Measurements from ENCODE around the gene IL16. TPM values are rescaled to one million over a fixed set of nuclear protein-coding genes. Genes with fewer than 3 reads are reported as not detected.
"Not testable (repeated sequence)": the region's sequence is repeated elsewhere in the genome, so short reads cannot be mapped to it uniquely, and the experiment has no call there.

The IL16 gene
- 10 to 100 TPM in 1 of 3 donors, 1 to 10 TPM in 2; 2.4 to 12.6 (median 9.3) TPM for polyA plus RNA-seq

GRCh38 chr15:81196576-81197254, at the start of gene IL16:
IL16 (plus strand) TSS chr15:81196879; CDS start chr15:81225400, 28,521 bp downstream.
- H3K27ac ChIP-seq (ENCODE audit: low read depth, low read length), result no peak within 1 kb of the TSS
- WGBS, 3 donors, result 82 to 91% (median 90%) methylated on average over 16 of the region's 16 CpGs

- WGBS, 3 donors, result 66 to 89% (median 84%) methylated on average over 7 of the region's 7 CpGs
- no peak overlapping the region for H3K27ac ChIP-seq (ENCODE audit: low read depth, low read length)
These were observed 45.3 kb upstream of the IL16 start for GRCh38 chr15:81151389-81151788.

- H3K27ac ChIP-seq (ENCODE audit: low read depth, low read length), result no peak overlapping the region
- WGBS, 3 donors, result 80 to 96% (median 94%) methylated on average over 4 of the region's 4 CpGs
These were observed 44.3 kb upstream of the IL16 start for GRCh38 chr15:81152339-81152738.

GRCh38 chr15:81152799-81153198, 43.9 kb upstream of the IL16 start:
- 84 to 93% (median 92%) methylated on average over 4 of the region's 4 CpGs for WGBS, 3 donors
- H3K27ac ChIP-seq (ENCODE audit: low read depth, low read length), result no peak overlapping the region

- 45 to 49% (median 47%) methylated on average over 10 of the region's 10 CpGs for WGBS, 3 donors
- no peak overlapping the region for H3K27ac ChIP-seq (ENCODE audit: low read depth, low read length)
These were observed 41.1 kb upstream of the IL16 start for GRCh38 chr15:81155375-81156218.

GRCh38 chr15:81156324-81156723, 40.4 kb upstream of the IL16 start:
- 91 to 96% (median 93%) methylated on average over 3 of the region's 3 CpGs for WGBS, 3 donors
- no peak overlapping the region for H3K27ac ChIP-seq (ENCODE audit: low read depth, low read length)

- no peak overlapping the region for H3K27ac ChIP-seq (ENCODE audit: low read depth, low read length)
- 50 to 59% (median 51%) methylated on average over 5 of the region's 5 CpGs for WGBS, 3 donors
These were observed 39.3 kb upstream of the IL16 start for GRCh38 chr15:81157195-81157938.

GRCh38 chr15:81157939-81158223, 38.8 kb upstream of the IL16 start:
- no peak overlapping the region for H3K27ac ChIP-seq (ENCODE audit: low read depth, low read length)
- WGBS, 3 donors, result 90 to 97% (median 93%) methylated on average over 2 of the region's 2 CpGs

- H3K27ac ChIP-seq (ENCODE audit: low read depth, low read length), result not testable (repeated sequence)
- 41 to 95% (median 90%) methylated on average over 12 to 37 of the region's 37 CpGs for WGBS, 3 donors
These were observed 38.1 kb upstream of the IL16 start for GRCh38 chr15:81158561-81158960.

GRCh38 chr15:81160312-81161159, 36.1 kb upstream of the IL16 start:
- no peak overlapping the region for H3K27ac ChIP-seq (ENCODE audit: low read depth, low read length)
- 41 to 53% (median 42%) methylated on average over 11 of the region's 11 CpGs for WGBS, 3 donors

GRCh38 chr15:81161160-81161673, 35.5 kb upstream of the IL16 start:
- H3K27ac ChIP-seq (ENCODE audit: low read depth, low read length), result no peak overlapping the region
- 25 to 54% (median 25%) methylated on average over 4 of the region's 4 CpGs for WGBS, 3 donors

GRCh38 chr15:81161851-81162250, 34.8 kb upstream of the IL16 start:
- H3K27ac ChIP-seq (ENCODE audit: low read depth, low read length), result no peak overlapping the region
- 43 to 70% (median 64%) methylated on average over 7 of the region's 7 CpGs for WGBS, 3 donors

- H3K27ac ChIP-seq (ENCODE audit: low read depth, low read length), result no peak overlapping the region
- WGBS, 3 donors, result 58 to 85% (median 73%) methylated on average over 3 of the region's 3 CpGs
These were observed 32.5 kb upstream of the IL16 start for GRCh38 chr15:81163961-81164800.

- 81 to 95% (median 94%) methylated on average over 3 of the region's 3 CpGs for WGBS, 3 donors
- no peak overlapping the region for H3K27ac ChIP-seq (ENCODE audit: low read depth, low read length)
These were observed 31.1 kb upstream of the IL16 start for GRCh38 chr15:81165535-81165934.

- WGBS, 3 donors, result 68 to 79% (median 68%) methylated on average over 3 of the region's 3 CpGs
- H3K27ac ChIP-seq (ENCODE audit: low read depth, low read length), result no peak overlapping the region
These were observed 29.9 kb upstream of the IL16 start for GRCh38 chr15:81166636-81167305.

GRCh38 chr15:81168131-81168526, 28.6 kb upstream of the IL16 start:
- 94 to 97% (median 95%) methylated on average over 2 of the region's 2 CpGs for WGBS, 3 donors

GRCh38 chr15:81168644-81169043, 28.0 kb upstream of the IL16 start:
- no peak overlapping the region for H3K27ac ChIP-seq (ENCODE audit: low read depth, low read length)
- WGBS, 3 donors, result 90 to 96% (median 95%) methylated on average over 2 of the region's 2 CpGs

More at GRCh38 chr15:81168131-81168526, 28.6 kb upstream of the IL16 start:
- no peak overlapping the region for H3K27ac ChIP-seq (ENCODE audit: low read depth, low read length)
